DMS 273 treated with DMSO at 0.1 percent for 48 hours (cell line): ENCODE measurements around the gene SEPTIN5.

ENCODE experiments used
- DNase-seq: peaks from one replicate; lab custom pipeline; 2025; lab: John Stamatoyannopoulos, UW

The SEPTIN5 gene

DNA sequence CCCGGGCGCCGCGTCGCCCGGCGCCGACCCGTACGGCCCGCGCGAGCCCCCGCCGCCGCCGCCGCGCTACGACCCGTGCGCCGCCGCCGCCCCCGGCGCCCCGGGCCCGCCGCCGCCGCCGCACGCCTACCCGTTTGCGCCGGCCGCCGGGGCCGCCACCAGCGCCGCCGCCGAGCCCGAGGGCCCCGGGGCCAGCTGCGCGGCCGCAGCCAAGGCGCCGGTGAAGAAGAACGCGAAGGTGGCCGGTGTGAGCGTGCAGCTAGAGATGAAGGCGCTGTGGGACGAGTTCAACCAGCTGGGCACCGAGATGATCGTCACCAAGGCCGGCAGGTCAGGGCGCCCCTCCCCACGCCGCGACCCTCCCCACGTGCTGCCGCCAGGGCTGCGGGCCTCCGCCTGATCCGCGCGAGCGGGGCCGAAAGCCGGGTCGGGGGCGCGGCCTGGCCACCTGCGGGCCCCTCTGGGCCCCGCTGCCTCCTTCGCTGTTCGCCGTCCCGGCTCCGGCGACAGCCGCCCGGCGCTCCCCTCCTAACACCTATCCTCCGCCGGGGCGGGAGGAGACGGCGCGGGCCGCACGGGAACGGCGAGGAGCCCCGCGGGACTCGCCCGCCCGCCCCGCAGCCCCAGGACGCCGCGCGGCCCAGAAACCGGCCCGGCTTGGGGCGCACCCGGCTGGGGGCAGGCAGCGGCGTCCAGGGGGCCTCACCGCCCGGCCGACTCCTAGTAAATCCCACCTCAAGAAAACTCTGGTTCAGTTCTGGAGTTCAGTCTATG lies 46.8 kb downstream of the SEPTIN5 start:
- no peak for DNase-seq

DNA sequence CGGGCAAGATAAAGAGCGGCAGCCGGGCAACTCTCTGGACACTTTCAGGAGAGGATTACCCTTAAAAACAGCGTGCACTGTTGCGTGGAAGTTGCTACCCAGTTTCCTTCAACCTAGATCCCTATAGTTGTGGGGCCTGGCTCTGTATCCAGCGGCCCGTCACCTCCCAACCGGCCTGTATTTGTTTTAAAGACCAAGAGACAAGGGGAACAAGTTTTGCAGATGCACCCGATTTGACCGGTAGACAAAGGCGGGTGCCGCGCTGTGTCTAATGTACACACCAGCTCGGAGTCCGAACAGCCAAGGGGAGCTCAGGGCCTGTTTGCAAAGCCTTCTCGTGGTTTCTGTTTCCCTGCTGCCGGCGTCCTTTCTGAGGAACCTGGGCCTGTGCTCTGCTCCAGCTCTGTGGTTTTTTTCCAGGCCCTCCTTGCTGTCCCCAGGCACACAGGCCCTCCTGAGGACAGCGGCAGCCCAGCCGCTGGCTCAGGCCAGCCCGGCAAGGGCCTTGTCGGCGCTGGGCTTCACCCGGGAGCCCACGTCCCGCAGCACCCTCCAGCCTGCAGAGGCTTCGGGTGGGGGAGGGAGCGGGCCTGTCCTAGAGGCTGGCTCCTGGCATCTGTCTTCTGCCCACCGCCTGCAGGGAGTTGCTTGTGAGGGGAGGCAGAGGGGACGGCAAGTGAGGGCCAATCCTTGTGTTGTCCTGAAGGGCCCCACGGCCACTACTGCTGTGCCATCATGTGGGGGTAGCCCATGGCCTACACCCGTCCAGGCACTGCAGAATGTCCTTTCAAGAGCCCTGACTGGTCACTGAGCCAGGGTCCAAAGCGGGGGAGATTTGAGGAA lies 47.6 kb downstream of the SEPTIN5 start:
- no peak for DNase-seq

DNA sequence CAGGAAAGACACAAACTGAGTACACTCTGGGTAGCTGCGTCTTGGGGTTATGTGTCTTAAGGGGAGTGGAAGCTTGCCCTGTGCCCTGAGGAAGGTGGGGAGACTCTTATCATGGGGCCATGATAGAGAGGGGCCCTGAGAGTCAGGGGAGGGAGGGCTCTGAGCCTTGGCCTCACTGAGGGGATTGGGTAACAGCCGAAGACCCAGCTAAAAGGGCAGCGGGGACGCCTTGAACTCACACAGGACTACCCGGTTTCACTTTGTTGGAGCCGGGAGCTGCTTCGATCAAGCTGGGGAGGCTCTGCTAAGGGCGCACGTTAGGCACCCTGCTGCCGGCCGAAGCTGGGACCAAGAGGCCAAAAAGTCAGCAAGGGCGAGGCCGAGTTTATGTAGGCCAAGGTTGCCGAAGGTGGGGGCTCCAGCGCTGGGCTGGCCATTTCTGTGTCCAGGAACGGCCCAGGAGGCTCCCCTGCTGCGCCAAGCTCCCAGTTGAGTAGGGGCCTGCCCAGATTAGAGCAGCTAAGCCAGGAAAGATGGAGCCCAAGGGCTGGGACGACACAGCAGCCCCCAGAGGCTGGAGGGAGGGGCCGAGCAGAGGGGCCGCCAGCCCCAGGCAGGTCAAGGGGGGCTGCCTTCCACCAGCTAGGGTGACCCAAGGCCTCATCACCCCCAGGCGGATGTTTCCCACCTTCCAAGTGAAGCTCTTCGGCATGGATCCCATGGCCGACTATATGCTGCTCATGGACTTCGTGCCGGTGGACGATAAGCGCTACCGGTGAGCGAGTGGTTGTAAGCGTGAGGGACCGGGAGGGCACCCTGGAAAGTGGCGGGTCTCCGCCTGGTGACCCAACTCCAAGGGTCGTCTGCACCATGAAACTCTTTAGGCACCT lies 48.5 kb downstream of the SEPTIN5 start:
- no peak for DNase-seq

DNA sequence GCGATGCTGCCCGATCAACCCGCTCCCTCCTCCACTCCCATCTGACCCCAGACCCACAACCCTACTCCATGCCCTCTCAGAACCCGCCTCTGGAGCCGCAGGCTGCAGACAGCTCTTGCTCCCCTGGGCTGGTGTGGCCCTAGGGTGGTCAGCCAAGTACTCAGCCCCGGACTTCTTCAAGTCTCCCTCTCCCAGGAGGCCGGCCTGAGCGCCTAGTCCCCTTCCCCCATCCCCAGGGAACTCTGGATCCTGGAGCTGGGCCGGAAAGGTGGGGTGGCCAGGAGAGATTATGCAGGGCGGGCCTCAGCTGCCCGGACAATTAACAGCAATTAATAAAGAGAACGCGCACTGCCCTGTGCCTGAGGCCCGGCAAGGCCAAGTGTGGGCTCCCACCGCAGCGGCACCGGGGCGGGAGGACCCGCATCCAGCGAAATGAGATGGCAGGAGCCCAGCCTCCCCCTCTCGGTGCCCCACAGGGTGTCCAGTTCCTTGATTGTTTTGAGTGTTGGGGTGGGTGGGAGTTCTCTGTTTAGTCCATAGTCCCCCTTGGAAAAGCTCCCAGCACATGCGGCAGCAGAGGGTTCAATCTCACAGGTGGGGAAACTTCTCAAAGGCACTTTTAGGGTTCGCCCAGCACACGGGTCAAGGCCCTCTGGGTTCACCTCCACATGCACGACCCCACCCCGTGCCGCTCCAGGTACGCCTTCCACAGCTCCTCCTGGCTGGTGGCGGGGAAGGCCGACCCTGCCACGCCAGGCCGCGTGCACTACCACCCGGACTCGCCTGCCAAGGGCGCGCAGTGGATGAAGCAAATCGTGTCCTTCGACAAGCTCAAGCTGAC lies 49.4 kb downstream of the SEPTIN5 start:
- no peak for DNase-seq

DNA sequence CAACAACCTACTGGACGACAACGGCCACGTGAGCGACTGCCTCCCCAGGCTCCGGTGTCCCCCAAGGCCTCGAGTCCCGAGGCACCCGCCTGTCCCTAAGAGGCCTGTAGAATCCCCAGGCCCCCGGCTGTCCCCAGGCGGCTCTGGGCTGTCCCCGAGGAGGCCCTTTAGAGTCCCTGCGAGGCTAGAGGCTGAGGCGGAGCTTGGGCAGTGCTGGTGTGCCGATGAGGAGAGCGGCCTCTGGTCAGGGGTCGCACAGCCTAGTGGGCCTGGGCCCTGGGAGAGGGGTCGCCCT lies 49.9 kb downstream of the SEPTIN5 start:
- DNase-seq: no peak

DNA sequence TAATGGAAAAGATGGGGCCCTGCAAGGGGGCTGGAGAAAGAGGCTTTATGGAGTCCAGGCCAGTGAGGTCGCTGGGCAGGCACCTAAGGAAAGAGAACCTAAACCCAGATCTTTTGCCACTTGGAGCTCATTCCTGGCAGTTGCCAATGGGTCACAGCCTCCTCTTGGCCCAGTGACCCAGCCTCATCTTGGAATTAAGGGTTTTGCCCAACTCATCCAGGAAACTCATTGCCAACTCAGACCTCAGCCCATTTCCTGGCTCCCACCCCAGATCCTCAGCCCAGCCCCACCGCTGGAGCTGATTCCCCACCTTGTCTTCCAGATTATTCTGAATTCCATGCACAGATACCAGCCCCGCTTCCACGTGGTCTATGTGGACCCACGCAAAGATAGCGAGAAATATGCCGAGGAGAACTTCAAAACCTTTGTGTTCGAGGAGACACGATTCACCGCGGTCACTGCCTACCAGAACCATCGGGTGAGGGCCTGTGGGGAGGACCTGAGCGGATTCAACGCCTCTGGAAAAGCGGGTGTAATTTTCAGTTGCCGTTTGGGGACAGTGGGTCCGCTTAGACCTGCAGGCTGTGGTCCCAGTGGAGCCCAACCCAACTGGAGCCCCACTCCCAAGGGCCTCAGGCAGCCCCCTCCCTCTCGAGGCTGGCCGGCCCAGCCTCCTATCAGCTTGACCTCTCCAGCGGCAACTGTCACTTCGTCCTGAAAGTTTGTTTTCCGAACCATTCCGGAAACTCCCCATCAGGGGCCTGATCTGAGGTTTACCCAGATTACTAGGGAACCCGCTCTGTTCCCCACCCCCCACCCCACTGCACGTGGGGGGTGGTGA lies 50.6 kb downstream of the SEPTIN5 start:
- no peak for DNase-seq

DNA sequence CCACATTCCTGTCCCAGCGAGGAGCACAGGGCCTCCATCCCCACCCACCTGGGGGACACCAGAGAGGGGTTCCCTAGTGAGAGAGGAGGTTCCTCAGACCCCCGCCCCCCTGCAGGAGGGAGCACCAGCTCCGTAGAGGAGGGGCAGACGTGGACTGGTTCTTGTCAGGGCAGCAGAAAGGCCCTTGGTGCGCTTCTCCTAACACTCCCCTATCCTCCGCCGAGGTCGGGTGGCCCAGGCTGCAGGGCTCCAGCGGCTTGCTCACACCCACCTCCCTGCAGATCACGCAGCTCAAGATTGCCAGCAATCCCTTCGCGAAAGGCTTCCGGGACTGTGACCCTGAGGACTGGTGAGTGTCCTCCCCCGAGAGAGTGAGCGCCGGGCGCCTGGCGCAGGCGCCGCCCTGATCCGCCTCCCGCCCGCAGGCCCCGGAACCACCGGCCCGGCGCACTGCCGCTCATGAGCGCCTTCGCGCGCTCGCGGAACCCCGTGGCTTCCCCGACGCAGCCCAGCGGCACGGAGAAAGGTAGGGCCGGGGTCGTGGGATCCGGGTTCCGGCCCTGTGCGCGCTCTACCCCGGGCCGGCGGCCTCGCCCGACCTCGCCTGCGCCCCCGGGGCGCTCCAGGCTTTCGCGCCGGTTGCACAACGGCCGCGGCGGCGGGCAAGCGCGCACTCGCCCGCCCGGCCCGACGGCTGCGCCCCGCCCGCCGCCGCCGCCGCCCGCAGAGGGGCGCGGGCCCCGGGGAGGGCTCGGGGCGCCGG lies 51.4 kb downstream of the SEPTIN5 start:
- DNase-seq: no peak

DNA sequence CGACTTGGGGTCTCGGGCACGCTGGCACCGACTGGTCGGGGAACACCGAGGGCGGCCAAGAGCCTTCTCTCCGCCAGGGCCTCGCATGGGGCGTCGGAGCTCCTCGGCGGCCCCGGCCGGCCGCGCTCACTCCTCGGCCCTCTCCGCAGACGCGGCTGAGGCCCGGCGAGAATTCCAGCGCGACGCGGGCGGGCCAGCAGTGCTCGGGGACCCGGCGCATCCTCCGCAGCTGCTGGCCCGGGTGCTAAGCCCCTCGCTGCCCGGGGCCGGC lies 51.9 kb downstream of the SEPTIN5 start:
- DNase-seq: no peak

DNA sequence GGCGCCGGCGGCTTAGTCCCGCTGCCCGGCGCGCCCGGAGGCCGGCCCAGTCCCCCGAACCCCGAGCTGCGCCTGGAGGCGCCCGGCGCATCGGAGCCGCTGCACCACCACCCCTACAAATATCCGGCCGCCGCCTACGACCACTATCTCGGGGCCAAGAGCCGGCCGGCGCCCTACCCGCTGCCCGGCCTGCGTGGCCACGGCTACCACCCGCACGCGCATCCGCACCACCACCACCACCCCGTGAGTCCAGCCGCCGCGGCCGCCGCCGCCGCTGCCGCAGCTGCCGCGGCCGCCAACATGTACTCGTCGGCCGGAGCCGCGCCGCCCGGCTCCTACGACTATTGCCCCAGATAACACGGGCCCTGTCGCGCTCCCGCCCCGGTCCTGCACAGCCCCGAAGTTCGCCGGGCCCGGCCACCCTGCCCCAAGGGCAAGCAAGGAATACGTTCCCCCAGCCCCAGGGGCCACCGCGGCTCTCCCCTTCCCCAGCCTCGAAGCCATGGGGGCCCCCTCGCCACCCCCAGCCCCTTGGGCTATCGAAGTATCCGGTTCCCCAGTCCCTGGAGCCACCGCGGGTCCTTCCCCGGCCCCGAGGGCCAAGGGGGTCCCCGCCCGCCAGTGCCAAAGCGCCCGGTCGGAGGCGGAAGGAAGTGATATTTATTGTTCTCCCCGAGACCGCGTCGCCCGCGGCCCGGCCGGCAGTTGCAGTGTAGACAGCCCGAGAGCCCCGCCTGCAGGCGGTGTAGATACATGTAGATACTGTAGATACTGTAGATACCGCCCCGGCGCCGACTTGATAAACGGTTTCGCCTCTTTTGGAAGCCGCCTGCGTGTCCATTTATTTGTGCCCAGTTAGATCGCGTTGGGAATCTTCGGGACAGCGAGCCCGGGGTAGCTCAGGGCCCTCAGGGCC lies 52.5 kb downstream of the SEPTIN5 start:
- DNase-seq: no peak

DNA sequence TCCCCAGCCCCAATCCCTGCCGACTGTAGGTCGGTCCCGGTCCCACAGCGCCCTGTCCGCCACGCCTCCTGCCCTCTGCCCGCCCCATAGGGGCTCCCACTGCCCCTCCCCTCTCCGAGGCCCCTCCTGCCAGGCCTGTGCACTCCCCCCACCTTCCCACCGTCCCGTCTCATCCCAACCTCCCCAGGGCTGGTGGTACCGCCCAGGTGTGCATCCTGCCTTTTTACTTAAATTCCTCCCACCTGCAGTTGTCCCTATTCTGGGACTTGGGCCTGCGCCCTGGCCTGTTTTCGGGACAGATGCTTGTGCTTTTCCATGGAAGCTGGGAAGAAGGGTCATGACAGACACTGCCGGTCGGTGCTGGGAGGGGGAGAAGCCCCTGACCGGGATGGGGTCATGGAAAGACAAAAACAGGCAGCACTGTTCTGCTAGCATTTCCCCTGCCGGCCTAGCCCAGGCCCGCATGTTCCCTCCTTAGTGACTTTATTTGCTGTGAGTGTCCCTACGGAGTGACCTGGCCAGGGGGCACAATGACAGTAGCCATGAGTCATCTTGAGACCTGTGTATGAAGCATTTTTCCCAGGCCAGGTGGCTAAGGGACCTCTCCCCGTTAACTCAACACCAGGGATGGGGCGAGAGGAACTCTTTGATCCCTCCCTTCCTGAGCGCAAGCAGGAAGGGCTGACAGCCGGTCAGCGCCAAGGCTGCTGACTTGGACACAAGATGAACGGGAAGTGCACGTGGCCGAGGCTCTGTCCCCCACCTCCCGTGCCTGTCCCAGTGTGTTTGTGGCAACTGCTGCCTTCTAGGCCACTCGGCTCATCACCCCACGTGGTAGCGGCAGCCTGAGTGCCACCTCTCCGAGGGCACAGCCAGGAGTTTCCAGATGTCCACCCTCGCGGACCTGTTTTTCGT lies 53.4 kb downstream of the SEPTIN5 start:
- DNase-seq: no peak

DNA sequence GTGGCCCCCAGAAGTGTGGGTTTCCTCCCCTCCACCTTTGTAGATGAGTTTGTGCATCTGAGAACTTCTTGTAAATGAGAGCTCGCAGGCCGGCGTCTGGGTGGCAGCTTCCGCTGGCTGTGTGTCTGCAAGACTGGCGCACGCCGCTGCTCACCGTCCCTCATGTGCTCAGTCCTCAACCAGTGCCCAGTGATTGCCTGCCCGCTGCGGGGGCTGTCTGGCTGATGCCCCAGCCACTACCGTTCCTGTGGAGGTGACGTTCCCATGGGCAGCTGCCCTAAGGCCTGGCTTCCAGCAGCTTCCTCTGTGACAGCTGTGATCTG lies 55.1 kb downstream of the SEPTIN5 start:
- no peak for DNase-seq

DNA sequence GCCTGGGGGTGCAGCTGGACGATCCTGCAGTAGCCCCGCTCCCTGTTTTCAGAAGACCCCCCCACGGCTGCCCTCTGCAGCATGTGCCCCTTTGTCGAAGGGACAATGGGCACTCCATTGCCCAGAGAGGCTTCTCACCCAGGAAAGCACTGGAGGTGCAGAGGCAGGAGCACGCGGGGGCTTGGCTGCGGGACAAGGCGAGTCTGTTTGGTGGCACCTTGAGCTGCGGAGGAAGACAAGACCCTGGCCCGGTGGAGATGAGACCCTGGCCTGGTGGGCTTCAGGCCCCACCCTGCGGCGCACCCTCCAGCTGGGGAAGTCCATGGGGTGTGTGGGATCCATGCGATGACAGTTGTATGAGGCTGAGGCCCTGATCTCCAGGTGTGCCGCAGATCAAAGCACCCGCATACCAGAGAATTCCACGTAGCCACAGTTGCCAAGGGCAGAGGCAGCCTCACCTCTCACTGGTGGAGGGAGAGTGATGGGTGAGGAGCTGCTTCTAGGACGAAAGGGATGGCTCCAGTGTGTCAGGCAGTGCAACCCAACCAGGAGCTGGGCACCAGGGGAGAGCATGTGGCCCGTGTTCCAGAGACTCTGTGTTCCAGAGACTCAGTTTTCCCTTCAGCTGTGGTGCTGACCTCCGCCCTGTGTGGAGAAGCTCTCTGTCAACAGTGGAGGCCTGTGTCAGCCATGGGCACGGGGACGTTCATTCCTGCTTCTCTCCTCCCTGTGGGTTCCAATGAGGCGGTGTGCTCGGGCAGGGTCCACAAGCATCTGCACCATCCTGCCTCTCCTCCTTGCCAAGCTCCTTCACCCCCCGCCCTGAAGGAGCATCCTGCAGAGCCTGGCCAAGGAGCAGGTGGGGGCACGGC lies 56.3 kb downstream of the SEPTIN5 start:
- DNase-seq: no peak

DNA sequence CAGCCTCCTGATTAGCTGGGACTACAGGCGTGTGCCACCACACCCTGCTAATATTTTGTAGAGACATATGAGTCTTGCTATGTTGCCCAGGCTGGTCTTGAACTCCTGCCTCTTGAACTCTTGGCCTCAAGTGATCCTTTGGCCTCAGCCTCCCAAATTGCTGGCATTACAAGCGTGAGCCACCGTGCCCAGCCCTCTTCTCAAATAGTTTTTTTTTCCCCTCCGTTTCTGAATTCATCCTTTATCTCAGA lies 58.0 kb downstream of the SEPTIN5 start:
- DNase-seq: no peak
